SKM-1 treated with dmso at 0.1 percent for 144 hours (cell line): ENCODE results near the gene MAPK10.
"Not testable (repeated sequence)": the region's sequence is repeated elsewhere in the genome, so short reads cannot be mapped to it uniquely, and the experiment has no call there.

Experiments
- DNase-seq: peaks from one replicate; lab custom pipeline; 2025; ENCODE audit not compliant: unreplicated experiment; lab: John Stamatoyannopoulos, UW

The MAPK10 gene

GRCh38 chr4:86203176-86203575, 156.7 kb downstream of the MAPK10 start:
- DNase-seq, result no peak

GRCh38 chr4:86185659-86186058, 174.2 kb downstream of the MAPK10 start:
- no peak for DNase-seq

GRCh38 chr4:86184901-86185285, 175.0 kb downstream of the MAPK10 start:
- DNase-seq, result no peak

GRCh38 chr4:86184216-86184900, 175.5 kb downstream of the MAPK10 start:
- no peak for DNase-seq

- no peak for DNase-seq
Measured at GRCh38 chr4:86181585-86181984, 178.3 kb downstream of the MAPK10 start.

GRCh38 chr4:86178211-86178610, 181.6 kb downstream of the MAPK10 start:
- no peak for DNase-seq

- DNase-seq, result no peak
Measured at GRCh38 chr4:86174506-86174905, 185.3 kb downstream of the MAPK10 start.

GRCh38 chr4:86168335-86168734, 191.5 kb downstream of the MAPK10 start:
- DNase-seq, result not testable (repeated sequence)

GRCh38 chr4:86160426-86160825, 199.4 kb downstream of the MAPK10 start:
- no peak for DNase-seq

- no peak for DNase-seq
Measured at GRCh38 chr4:86159216-86159615, 200.6 kb downstream of the MAPK10 start.

GRCh38 chr4:86156531-86156930, 203.3 kb downstream of the MAPK10 start:
- no peak for DNase-seq

GRCh38 chr4:86155766-86156165, 204.1 kb downstream of the MAPK10 start:
- DNase-seq, result no peak

GRCh38 chr4:86152454-86152853, 207.4 kb downstream of the MAPK10 start:
- no peak for DNase-seq

- no peak for DNase-seq
Measured at GRCh38 chr4:86151196-86151595, 208.7 kb downstream of the MAPK10 start.

- no peak for DNase-seq
Measured at GRCh38 chr4:86141161-86141560, 218.7 kb downstream of the MAPK10 start.

GRCh38 chr4:86132468-86132867, 227.4 kb downstream of the MAPK10 start:
- no peak for DNase-seq

GRCh38 chr4:86131456-86131855, 228.4 kb downstream of the MAPK10 start:
- DNase-seq, result no peak

- DNase-seq, result no peak
Measured at GRCh38 chr4:86130160-86130933, 229.5 kb downstream of the MAPK10 start.

- DNase-seq, result no peak
Measured at GRCh38 chr4:86129546-86129945, 230.3 kb downstream of the MAPK10 start.

- no peak for DNase-seq
Measured at GRCh38 chr4:86122404-86122803, 237.4 kb downstream of the MAPK10 start.

- no peak for DNase-seq
Measured at GRCh38 chr4:86118711-86119110, 241.1 kb downstream of the MAPK10 start.

GRCh38 chr4:86117705-86118302, 242.0 kb downstream of the MAPK10 start:
- no peak for DNase-seq
